ENCODE measurements around the gene PHF21B. TPM values are rescaled to one million over a fixed set of nuclear protein-coding genes. Genes with fewer than 3 reads are reported as not detected.

The PHF21B gene
- total and polyA plus RNA-seq, 2 experiments from 2014 or later = 20.6 to 149 TPM

- peaks cover 21% of the 10 kb centered on the region for H3K27me3 Mint-ChIP-seq (ENCODE audit: insufficient read depth, low read depth, poor library complexity)
- peaks cover 52% of the 10 kb centered on the region for H3K4me1 Mint-ChIP-seq
- Histone ChIP-seq H3K4me1 (ENCODE audit: insufficient read depth) (peaks cover 43% of the 10 kb centered on the region), H3K27me3 (ENCODE audit: insufficient read depth) (no peaks in the 10 kb centered on the region), H3K4me3 (peak overlapping the region; percentile 93), H3K4me2 (peak overlapping the region; percentile 96), H3K79me2 (replicated peaks; ENCODE audit: insufficient read depth) (peaks cover 59% of the 10 kb centered on the region), H4K20me1 (replicated peaks; ENCODE audit: insufficient read depth) (peaks cover 25% of the 10 kb centered on the region), H3F3A (replicated peaks; ENCODE audit: low read depth) (0 out of 2 replicates have a peak, but pooled peaks cover 15% of the 10 kb centered on the region), H3K9me2 (ENCODE audit: insufficient read depth) (no peaks in the 10 kb centered on the region), H2AFZ (no peak overlapping the region), H3K27ac (ENCODE audit: low read depth) (peak overlapping the region; percentile 95), H3K36me3 (ENCODE audit: insufficient read depth) (peaks cover 8% of the 10 kb centered on the region)
- no peak overlapping the region for H3K27ac Mint-ChIP-seq
- peak; percentile 44 for ATAC-seq
- TF ChIP-seq CREB1 (CRISPR knock-in tag; IDR thresholded peaks at IDR 0.05; ENCODE audit: low read depth) = 0 out of 2 replicates have a peak, but pooled peaks have one; percentile 1
- TF ChIP-seq EZH2phosphoT487 (IDR thresholded peaks at IDR 0.05; ENCODE audit: unreplicated experiment) = no peak
- TF ChIP-seq, protein P1, sequence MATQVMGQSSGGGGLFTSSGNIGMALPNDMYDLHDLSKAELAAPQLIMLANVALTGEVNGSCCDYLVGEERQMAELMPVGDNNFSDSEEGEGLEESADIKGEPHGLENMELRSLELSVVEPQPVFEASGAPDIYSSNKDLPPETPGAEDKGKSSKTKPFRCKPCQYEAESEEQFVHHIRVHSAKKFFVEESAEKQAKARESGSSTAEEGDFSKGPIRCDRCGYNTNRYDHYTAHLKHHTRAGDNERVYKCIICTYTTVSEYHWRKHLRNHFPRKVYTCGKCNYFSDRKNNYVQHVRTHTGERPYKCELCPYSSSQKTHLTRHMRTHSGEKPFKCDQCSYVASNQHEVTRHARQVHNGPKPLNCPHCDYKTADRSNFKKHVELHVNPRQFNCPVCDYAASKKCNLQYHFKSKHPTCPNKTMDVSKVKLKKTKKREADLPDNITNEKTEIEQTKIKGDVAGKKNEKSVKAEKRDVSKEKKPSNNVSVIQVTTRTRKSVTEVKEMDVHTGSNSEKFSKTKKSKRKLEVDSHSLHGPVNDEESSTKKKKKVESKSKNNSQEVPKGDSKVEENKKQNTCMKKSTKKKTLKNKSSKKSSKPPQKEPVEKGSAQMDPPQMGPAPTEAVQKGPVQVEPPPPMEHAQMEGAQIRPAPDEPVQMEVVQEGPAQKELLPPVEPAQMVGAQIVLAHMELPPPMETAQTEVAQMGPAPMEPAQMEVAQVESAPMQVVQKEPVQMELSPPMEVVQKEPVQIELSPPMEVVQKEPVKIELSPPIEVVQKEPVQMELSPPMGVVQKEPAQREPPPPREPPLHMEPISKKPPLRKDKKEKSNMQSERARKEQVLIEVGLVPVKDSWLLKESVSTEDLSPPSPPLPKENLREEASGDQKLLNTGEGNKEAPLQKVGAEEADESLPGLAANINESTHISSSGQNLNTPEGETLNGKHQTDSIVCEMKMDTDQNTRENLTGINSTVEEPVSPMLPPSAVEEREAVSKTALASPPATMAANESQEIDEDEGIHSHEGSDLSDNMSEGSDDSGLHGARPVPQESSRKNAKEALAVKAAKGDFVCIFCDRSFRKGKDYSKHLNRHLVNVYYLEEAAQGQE (IDR thresholded peaks at IDR 0.05; ENCODE audit: unreplicated experiment) = peak; percentile 67
- TF ChIP-seq NANOG (IDR thresholded peaks at IDR 0.05; ENCODE audit: borderline replicate concordance) = no peak
- TF ChIP-seq ZNF114 (CRISPR knock-in tag; IDR thresholded peaks at IDR 0.05) = no peak
- peak; percentile 87 for DNase-seq (ENCODE audit: low spot score)
- no peaks in the 10 kb centered on the region for H3K9me3 Mint-ChIP-seq
- H3K4me3 Mint-ChIP-seq = peak overlapping the region; percentile 78
- peaks cover 44% of the 10 kb centered on the region for H3K36me3 Mint-ChIP-seq (ENCODE audit: low read depth)
These were observed 2.2 kb downstream of the PHF21B start for GRCh38 chr22:45007391-45008185.

DNA sequence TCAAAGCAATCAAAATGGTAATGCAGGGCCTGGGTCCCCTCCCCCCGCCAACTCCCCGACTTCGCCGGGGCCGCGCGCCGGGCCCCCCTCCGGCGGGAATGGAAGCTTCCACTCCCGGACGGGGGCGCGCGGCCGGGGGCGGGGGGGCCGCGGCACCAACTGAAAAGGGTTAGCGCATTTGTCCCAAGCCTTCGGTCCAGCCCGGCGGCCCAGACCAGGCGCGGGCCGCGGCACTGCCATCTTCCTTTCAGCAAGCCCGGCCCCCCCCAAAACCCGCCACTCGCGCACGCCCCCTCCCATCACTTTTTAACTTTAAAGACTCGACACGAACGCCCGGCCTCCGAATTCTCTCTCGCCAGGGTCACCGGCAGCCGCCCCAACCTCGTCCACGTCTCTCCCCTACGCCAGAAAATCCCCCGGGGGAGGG lies 2.8 kb downstream of the PHF21B start:
- H3K36me3 Mint-ChIP-seq (ENCODE audit: low read depth) = peaks cover 50% of the 10 kb centered on the region
- ATAC-seq (peak; percentile 28), DNase-seq (ENCODE audit: low spot score) (peak; percentile 88)
- Histone ChIP-seq H3K27me3 (ENCODE audit: insufficient read depth) (no peaks in the 10 kb centered on the region), H3K4me3 (peak overlapping the region; percentile 63), H3K4me2 (peak overlapping the region; percentile 79), H3K36me3 (ENCODE audit: insufficient read depth) (peaks cover 8% of the 10 kb centered on the region), H3K4me1 (ENCODE audit: insufficient read depth) (peaks cover 49% of the 10 kb centered on the region), H2AFZ (no peak overlapping the region), H3K79me2 (replicated peaks; ENCODE audit: insufficient read depth) (peaks cover 65% of the 10 kb centered on the region), H3K9me2 (ENCODE audit: insufficient read depth) (no peaks in the 10 kb centered on the region), H3F3A (replicated peaks; ENCODE audit: low read depth) (0 out of 2 replicates have a peak, but pooled peaks cover 15% of the 10 kb centered on the region), H4K20me1 (replicated peaks; ENCODE audit: insufficient read depth) (peaks cover 31% of the 10 kb centered on the region), H3K27ac (ENCODE audit: low read depth) (peak overlapping the region; percentile 91)
- H3K9me3 Mint-ChIP-seq = no peaks in the 10 kb centered on the region
- TF ChIP-seq, protein P2, sequence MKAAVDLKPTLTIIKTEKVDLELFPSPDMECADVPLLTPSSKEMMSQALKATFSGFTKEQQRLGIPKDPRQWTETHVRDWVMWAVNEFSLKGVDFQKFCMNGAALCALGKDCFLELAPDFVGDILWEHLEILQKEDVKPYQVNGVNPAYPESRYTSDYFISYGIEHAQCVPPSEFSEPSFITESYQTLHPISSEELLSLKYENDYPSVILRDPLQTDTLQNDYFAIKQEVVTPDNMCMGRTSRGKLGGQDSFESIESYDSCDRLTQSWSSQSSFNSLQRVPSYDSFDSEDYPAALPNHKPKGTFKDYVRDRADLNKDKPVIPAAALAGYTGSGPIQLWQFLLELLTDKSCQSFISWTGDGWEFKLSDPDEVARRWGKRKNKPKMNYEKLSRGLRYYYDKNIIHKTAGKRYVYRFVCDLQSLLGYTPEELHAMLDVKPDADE (IDR thresholded peaks at IDR 0.05) = no peak
- TF ChIP-seq, protein P1 (IDR thresholded peaks at IDR 0.05; ENCODE audit: unreplicated experiment) = peak; percentile 30
- H3K27ac Mint-ChIP-seq = peak overlapping the region; percentile 95
- peaks cover 53% of the 10 kb centered on the region for H3K4me1 Mint-ChIP-seq
- H3K4me3 Mint-ChIP-seq = peak overlapping the region; percentile 91
- H3K27me3 Mint-ChIP-seq (ENCODE audit: insufficient read depth, low read depth, poor library complexity) = peaks cover 21% of the 10 kb centered on the region
